Raji (cell line): ENCODE results near the gene OR13F1.

Experiments used
- POLR2A ChIP-seq: IDR thresholded peaks from 2 replicates; pipeline ENCODE4 v1.6.1; 2011; ENCODE audit warnings: low read depth, low read length, control low read depth; ENCODE audit not compliant: insufficient read depth

OR13F1 gene, protein sequence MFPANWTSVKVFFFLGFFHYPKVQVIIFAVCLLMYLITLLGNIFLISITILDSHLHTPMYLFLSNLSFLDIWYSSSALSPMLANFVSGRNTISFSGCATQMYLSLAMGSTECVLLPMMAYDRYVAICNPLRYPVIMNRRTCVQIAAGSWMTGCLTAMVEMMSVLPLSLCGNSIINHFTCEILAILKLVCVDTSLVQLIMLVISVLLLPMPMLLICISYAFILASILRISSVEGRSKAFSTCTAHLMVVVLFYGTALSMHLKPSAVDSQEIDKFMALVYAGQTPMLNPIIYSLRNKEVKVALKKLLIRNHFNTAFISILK

DNA sequence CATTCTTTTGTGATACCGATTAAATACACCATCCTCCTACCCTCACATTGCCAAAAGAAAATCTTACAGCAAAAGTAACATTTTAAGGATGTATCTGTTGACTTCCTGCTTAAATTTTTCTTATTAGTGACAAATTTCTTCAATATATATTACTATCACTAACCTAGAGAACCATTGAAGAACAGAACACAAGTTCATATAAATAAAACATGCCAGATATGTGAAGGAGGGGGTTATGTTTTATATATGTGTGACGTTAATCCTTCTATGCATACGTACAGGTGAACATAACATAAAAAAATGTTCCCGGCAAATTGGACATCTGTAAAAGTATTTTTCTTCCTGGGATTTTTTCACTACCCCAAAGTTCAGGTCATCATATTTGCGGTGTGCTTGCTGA is at the start of gene OR13F1:
Gene OR13F1, plus strand, starts transcription at position 301 of the 400 bp plus-strand sequence. Its CDS starts 0 bp downstream, at position 301.
- TF ChIP-seq POLR2A, result no peak

- no peak for TF ChIP-seq POLR2A
Measured at GRCh38 chr9:104456831-104457230, 47.2 kb upstream of the OR13F1 start.

GRCh38 chr9:104463864-104464263 is 40.2 kb upstream of the OR13F1 start:
- no peak for TF ChIP-seq POLR2A

DNA sequence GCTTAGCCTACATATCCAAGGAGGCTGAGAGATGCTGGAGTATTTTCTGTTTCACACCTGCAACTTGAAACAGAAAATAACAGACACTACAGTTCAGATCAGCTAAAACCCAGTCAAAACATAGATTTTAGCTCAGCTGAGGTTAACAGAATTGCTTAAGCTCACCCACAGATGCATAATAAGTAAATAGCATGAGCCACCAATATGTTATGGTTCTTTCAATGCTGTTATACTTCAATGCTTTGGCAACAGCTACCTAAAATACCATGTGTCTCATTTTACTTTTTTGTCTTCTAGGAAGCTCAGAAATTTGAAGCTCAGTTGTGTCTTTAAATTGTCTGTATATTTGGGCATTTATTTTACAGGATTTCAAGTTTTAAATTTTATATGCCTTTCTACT is 35.8 kb upstream of the OR13F1 start:
- TF ChIP-seq POLR2A, result no peak

- no peak for TF ChIP-seq POLR2A
Measured at GRCh38 chr9:104482921-104483570, 21.0 kb upstream of the OR13F1 start.

GRCh38 chr9:104485014-104485413 is 19.0 kb upstream of the OR13F1 start:
- TF ChIP-seq POLR2A, result no peak

GRCh38 chr9:104494808-104495207 is 9.3 kb upstream of the OR13F1 start:
- TF ChIP-seq POLR2A, result no peak

GRCh38 chr9:104503440-104503839 is 623 bp upstream of the OR13F1 start:
- TF ChIP-seq POLR2A, result no peak

DNA sequence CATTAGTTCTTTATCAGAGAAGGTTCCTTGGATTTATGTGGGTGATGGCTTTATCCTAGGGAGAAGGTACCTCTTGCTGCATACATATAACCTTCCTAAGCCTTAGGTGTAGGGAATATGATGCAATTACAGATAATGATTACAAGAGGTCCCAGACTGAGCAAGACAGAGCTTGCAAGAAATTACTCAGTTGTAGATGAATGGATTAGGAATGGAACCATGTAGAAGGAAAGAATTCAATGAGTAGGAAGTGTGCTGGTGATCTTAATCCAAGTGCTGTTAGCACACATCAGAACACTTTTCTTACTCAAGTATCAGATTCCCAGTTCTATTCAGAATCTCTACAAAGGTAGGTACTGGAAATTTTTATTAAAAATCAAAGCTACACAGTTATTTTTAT is 2.5 kb downstream of the OR13F1 start:
- no peak for TF ChIP-seq POLR2A

DNA sequence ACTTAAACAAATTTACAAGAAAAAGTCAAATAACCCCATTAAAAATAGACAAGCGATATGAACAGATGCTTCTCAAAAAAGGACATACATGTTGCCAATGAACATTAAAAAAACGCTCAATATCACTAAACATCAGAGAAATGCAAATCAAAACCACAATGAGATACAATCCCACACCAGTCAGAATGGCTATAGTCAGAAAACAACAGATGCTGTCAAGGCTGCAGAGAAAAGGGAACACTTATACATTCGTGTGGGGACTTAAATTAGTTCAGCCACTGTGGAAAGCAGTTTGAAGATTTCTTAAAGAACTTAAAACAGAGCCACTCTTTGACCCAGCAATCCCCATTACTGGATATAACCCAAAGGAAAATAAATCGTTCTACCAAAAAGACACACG is 10.8 kb downstream of the OR13F1 start:
- no peak for TF ChIP-seq POLR2A

GRCh38 chr9:104527109-104527508 is 23.0 kb downstream of the OR13F1 start, which contains the start of gene OR13C4:
OR13C4 (minus strand) TSS chr9:104527209; CDS start chr9:104527209, 0 bp downstream.
- TF ChIP-seq POLR2A, result no peak

GRCh38 chr9:104536756-104537155 is 32.7 kb downstream of the OR13F1 start, which contains the start of gene OR13C3:
OR13C3 (minus strand) TSS chr9:104536856; CDS start chr9:104536723, 133 bp downstream.
- TF ChIP-seq POLR2A, result no peak

GRCh38 chr9:104539275-104539674 is 35.2 kb downstream of the OR13F1 start:
- no peak for TF ChIP-seq POLR2A

- no peak for TF ChIP-seq POLR2A
Measured at GRCh38 chr9:104544644-104545043, 40.6 kb downstream of the OR13F1 start.

DNA sequence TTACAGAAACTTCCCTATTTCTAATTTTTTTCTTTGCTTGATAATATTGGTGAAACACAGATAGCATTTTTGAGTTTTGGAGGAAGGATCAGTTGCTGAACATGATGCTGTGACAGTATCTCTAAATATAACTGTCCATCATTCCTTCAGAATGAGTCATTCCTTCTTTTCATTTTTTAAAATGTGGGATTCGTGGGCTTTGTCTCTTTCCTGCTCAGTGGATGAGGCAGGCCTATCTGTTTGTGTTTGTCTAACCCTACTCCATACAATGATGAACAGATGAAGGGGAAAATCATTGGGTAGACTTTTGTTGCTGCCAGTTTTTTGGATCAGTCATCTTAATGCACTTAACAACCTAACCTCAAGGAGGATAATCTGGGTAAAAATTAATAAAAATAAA is 49.2 kb downstream of the OR13F1 start:
- TF ChIP-seq POLR2A, result no peak
